ENCODE measurements around the gene STXBP3. TPM values are rescaled to one million over a fixed set of nuclear protein-coding genes. Genes with fewer than 3 reads are reported as not detected.
"Not testable (repeated sequence)": the region's sequence is repeated elsewhere in the genome, so short reads cannot be mapped to it uniquely, and the experiment has no call there.

The STXBP3 gene
- total and polyA plus RNA-seq, 2 donors (not counting 1 experiment from before 2014, with no cell fraction given), result 55.3 to 71.0 TPM

GRCh38 chr1:108780937-108781574 lies 34.6 kb downstream of the STXBP3 start:
- no peak overlapping the region for H2AFZ ChIP-seq (ENCODE audit: low read length)
- no peaks in the 10 kb centered on the region for H3K9me3 ChIP-seq (ENCODE audit: control insufficient read depth, insufficient read depth, low read depth, low read length)
- no peak overlapping the region for H3K4me3 ChIP-seq (replicated peaks in 1 of 4; ENCODE audit: control extremely low read depth in 1 of 4, insufficient read depth in 1 of 4, low read depth in 3 of 4, low read length in 4 of 4)
- H4K20me1 ChIP-seq (ENCODE audit: control insufficient read depth, extremely low read depth, insufficient read depth, low read length), result no peaks in the 10 kb centered on the region
- no peak overlapping the region for H3K4me2 ChIP-seq (ENCODE audit: extremely low read depth, insufficient read depth, low read length)
- H3K27me3 ChIP-seq (ENCODE audit: control insufficient read depth, insufficient read depth, low read length), result no peaks in the 10 kb centered on the region
- no peaks in the 10 kb centered on the region for H3K79me2 ChIP-seq (ENCODE audit: control insufficient read depth, insufficient read depth, low read length)
- H3K36me3 ChIP-seq (ENCODE audit: control insufficient read depth, insufficient read depth, low read length), result peaks cover 10% of the 10 kb centered on the region
- H3K27ac ChIP-seq (ENCODE audit: insufficient read depth, low read length), result no peak overlapping the region
- DNase-seq (ENCODE audit: low read depth in 2 of 2), result no peak
- no peak overlapping the region for H3K9ac ChIP-seq (ENCODE audit: insufficient read depth, low read length)
- H3K4me1 ChIP-seq (ENCODE audit: control insufficient read depth, extremely low read depth, insufficient read depth, low read length), result no peaks in the 10 kb centered on the region
- TF ChIP-seq CTCF (conservative IDR thresholded peaks at IDR 0.05 in 1 of 2, IDR thresholded peaks at IDR 0.05 in 1 of 2; ENCODE audit: low read depth in 1 of 2, low read length in 2 of 2), result no peak
- no peak for TF ChIP-seq EZH2 (IDR thresholded peaks at IDR 0.05; ENCODE audit: low read length, missing control alignments)

GRCh38 chr1:108781575-108781944 lies 35.1 kb downstream of the STXBP3 start:
- not testable (repeated sequence) for H3K27me3 ChIP-seq (ENCODE audit: control insufficient read depth, insufficient read depth, low read length); H3K4me2 ChIP-seq (ENCODE audit: extremely low read depth, insufficient read depth, low read length); H3K4me1 ChIP-seq (ENCODE audit: control insufficient read depth, extremely low read depth, insufficient read depth, low read length); H3K9me3 ChIP-seq (ENCODE audit: control insufficient read depth, insufficient read depth, low read depth, low read length); H3K9ac ChIP-seq (ENCODE audit: insufficient read depth, low read length); H3K79me2 ChIP-seq (ENCODE audit: control insufficient read depth, insufficient read depth, low read length); H2AFZ ChIP-seq (ENCODE audit: low read length); DNase-seq (ENCODE audit: low read depth in 2 of 2); H3K4me3 ChIP-seq (replicated peaks in 1 of 4; ENCODE audit: control extremely low read depth in 1 of 4, insufficient read depth in 1 of 4, low read depth in 3 of 4, low read length in 4 of 4); H4K20me1 ChIP-seq (ENCODE audit: control insufficient read depth, extremely low read depth, insufficient read depth, low read length); H3K36me3 ChIP-seq (ENCODE audit: control insufficient read depth, insufficient read depth, low read length); H3K27ac ChIP-seq (ENCODE audit: insufficient read depth, low read length)

- no peaks in the 10 kb centered on the region for H3K79me2 ChIP-seq (ENCODE audit: control insufficient read depth, insufficient read depth, low read length)
- no peak for DNase-seq (ENCODE audit: low read depth in 2 of 2)
- no peak for TF ChIP-seq EZH2 (IDR thresholded peaks at IDR 0.05; ENCODE audit: low read length, missing control alignments)
- TF ChIP-seq CTCF (conservative IDR thresholded peaks at IDR 0.05 in 1 of 2, IDR thresholded peaks at IDR 0.05 in 1 of 2; ENCODE audit: low read depth in 1 of 2, low read length in 2 of 2), result no peak
- H3K36me3 ChIP-seq (ENCODE audit: control insufficient read depth, insufficient read depth, low read length), result peaks cover 9% of the 10 kb centered on the region
- no peak overlapping the region for H2AFZ ChIP-seq (ENCODE audit: low read length)
- no peak overlapping the region for H3K4me2 ChIP-seq (ENCODE audit: extremely low read depth, insufficient read depth, low read length)
- no peaks in the 10 kb centered on the region for H3K9me3 ChIP-seq (ENCODE audit: control insufficient read depth, insufficient read depth, low read depth, low read length)
- H3K4me3 ChIP-seq (replicated peaks in 1 of 4; ENCODE audit: control extremely low read depth in 1 of 4, insufficient read depth in 1 of 4, low read depth in 3 of 4, low read length in 4 of 4), result no peak overlapping the region
- H3K27ac ChIP-seq (ENCODE audit: insufficient read depth, low read length), result no peak overlapping the region
- no peaks in the 10 kb centered on the region for H3K4me1 ChIP-seq (ENCODE audit: control insufficient read depth, extremely low read depth, insufficient read depth, low read length)
- no peaks in the 10 kb centered on the region for H4K20me1 ChIP-seq (ENCODE audit: control insufficient read depth, extremely low read depth, insufficient read depth, low read length)
- no peaks in the 10 kb centered on the region for H3K27me3 ChIP-seq (ENCODE audit: control insufficient read depth, insufficient read depth, low read length)
- H3K9ac ChIP-seq (ENCODE audit: insufficient read depth, low read length), result no peak overlapping the region
Observed at GRCh38 chr1:108785264-108785663, 38.8 kb downstream of the STXBP3 start.
